Neutrophil (primary cell): ENCODE data around the gene RNF41.

ENCODE experiments used
- H3K27ac ChIP-seq: fragments of 200-600 bp; sonication (generic); 2 replicates; pipeline ENCODE4 v1.5.1; 2016; ENCODE audit warnings: mild to moderate bottlenecking, moderate library complexity
- H3K27me3 ChIP-seq: fragments of 200-600 bp; sonication (generic); 2 replicates; pipeline ENCODE4 v1.6.0; 2016; ENCODE audit warnings: mild to moderate bottlenecking
- H3K36me3 ChIP-seq: fragments of 200-600 bp; sonication (generic); 2 replicates; pipeline ENCODE4 v1.5.1; 2017
- H3K4me1 ChIP-seq, 2 experiments: fragments of 200-600 bp in 1 of 2; sonication (generic) in 1 of 2; 1 replicate in 1 of 2; 2 replicates in 1 of 2; pipeline versions ENCODE4 v1.5.1 to v1.6.1; 2013 to 2016; ENCODE audit warnings: low read depth in 1 of 2, low read length in 1 of 2, mild to moderate bottlenecking in 1 of 2, moderate library complexity in 1 of 2; ENCODE audit not compliant: control insufficient read depth in 1 of 2, insufficient read depth in 1 of 2
- H3K4me3 ChIP-seq, 2 experiments: fragments of 200-600 bp in 1 of 2; sonication (generic) in 1 of 2; 1 replicate in 1 of 2; 2 replicates in 1 of 2; pipeline ENCODE4 v1.5.1; 2013 to 2016; ENCODE audit warnings: low read depth in 1 of 2, low read length in 1 of 2, mild to moderate bottlenecking in 1 of 2, moderate library complexity in 1 of 2
- H3K9me3 ChIP-seq: fragments of 200-600 bp; sonication (generic); 2 replicates; pipeline ENCODE4 v1.5.1; 2016
- CTCF ChIP-seq: fragments of 200-600 bp; sonication (generic); IDR thresholded peaks from 2 replicates; pipeline ENCODE4 v1.5.1; 2016; ENCODE audit warnings: antibody characterized with exemption

The RNF41 gene

GRCh38 chr12:56206452-56207166, 15.1 kb downstream of the RNF41 start:
- no peaks in the 10 kb centered on the region for H3K4me1 ChIP-seq
- no peak overlapping the region for H3K4me3 ChIP-seq
- H3K27me3 ChIP-seq: no peaks in the 10 kb centered on the region
- peaks cover 77% of the 10 kb centered on the region for H3K36me3 ChIP-seq
- H3K27ac ChIP-seq: no peak overlapping the region
- no peaks in the 10 kb centered on the region for H3K9me3 ChIP-seq
- TF ChIP-seq CTCF: no peak

GRCh38 chr12:56205445-56205844, 16.3 kb downstream of the RNF41 start:
- Histone ChIP-seq H3K27me3 (no peaks in the 10 kb centered on the region), H3K4me1 (no peaks in the 10 kb centered on the region), H3K4me3 (no peak overlapping the region), H3K27ac (no peak overlapping the region), H3K36me3 (peaks cover 65% of the 10 kb centered on the region), H3K9me3 (no peaks in the 10 kb centered on the region)
- no peak for TF ChIP-seq CTCF

GRCh38 chr12:56204275-56204674, 17.4 kb downstream of the RNF41 start:
- Histone ChIP-seq H3K36me3 (peaks cover 54% of the 10 kb centered on the region), H3K9me3 (no peaks in the 10 kb centered on the region), H3K27me3 (no peaks in the 10 kb centered on the region), H3K4me1 (no peaks in the 10 kb centered on the region), H3K27ac (no peak overlapping the region), H3K4me3 (no peak overlapping the region)
- TF ChIP-seq CTCF: no peak

GRCh38 chr12:56202838-56203237, 18.9 kb downstream of the RNF41 start:
- Histone ChIP-seq H3K36me3 (peaks cover 39% of the 10 kb centered on the region), H3K27ac (peak overlapping the region; percentile 27), H3K9me3 (no peaks in the 10 kb centered on the region), H3K4me3 (no peak overlapping the region), H3K27me3 (no peaks in the 10 kb centered on the region), H3K4me1 (no peaks in the 10 kb centered on the region)
- TF ChIP-seq CTCF: no peak

- TF ChIP-seq CTCF: no peak
- Histone ChIP-seq H3K27ac (peak overlapping the region; percentile 27), H3K9me3 (no peaks in the 10 kb centered on the region), H3K27me3 (no peaks in the 10 kb centered on the region), H3K36me3 (peaks cover 34% of the 10 kb centered on the region), H3K4me3 (no peak overlapping the region), H3K4me1 (no peaks in the 10 kb centered on the region)
Measured at GRCh38 chr12:56202366-56202765, 19.4 kb downstream of the RNF41 start.
